Ascending aorta (tissue), 2 donors: ENCODE results near the gene SYTL5. TPM values are rescaled to one million over a fixed set of nuclear protein-coding genes. Genes with fewer than 3 reads are reported as not detected.

Source experiments
- DNase-seq, 2 donors: peaks; one replicate each; pipeline ENCODE4 v3.0.0-alpha.2; 2019; ENCODE audit warnings: low spot score in 2 of 2
- H3K27ac ChIP-seq, 2 donors: fragments of 200-600 bp; sonication (generic); one replicate each; pipeline ENCODE4 v1.5.1; 2016 to 2017; ENCODE audit warnings: mild to moderate bottlenecking in 1 of 2
- H3K27me3 ChIP-seq: fragments of 200-600 bp; sonication (generic); one replicate; pipeline ENCODE4 v1.5.1; 2017
- H3K36me3 ChIP-seq, 2 donors: fragments of 200-600 bp; sonication (generic); one replicate each; pipeline ENCODE4 v1.5.1; 2016
- H3K4me1 ChIP-seq, 2 donors: fragments of 200-600 bp; sonication (generic); one replicate each; pipeline ENCODE4 v1.5.1; 2016 to 2017; ENCODE audit warnings: mild to moderate bottlenecking in 1 of 2
- H3K4me3 ChIP-seq, 2 donors: fragments of 200-600 bp; sonication (generic); one replicate each; pipeline ENCODE4 v1.5.1; 2016 to 2017; ENCODE audit warnings: mild to moderate bottlenecking in 1 of 2
- H3K9me3 ChIP-seq, 2 donors: fragments of 200-600 bp; sonication (generic); one replicate each; pipeline ENCODE4 v1.5.1; 2016
- intact Hi-C: fragments of 100-400 bp; cut with DNase I; formaldehyde crosslinking; loops from one replicate; pipeline ENCODE4 v1.15.1; 2023
- total RNA-seq: library from RNA; depleted of rRNA; stranded (reverse); fragments of >200 nt; gene quantifications from one replicate; pipeline ENCODE4 v1.1.0, GENCODE V29; 2016
- TF ChIP-seq, protein P1 (sequence below), 3 experiments: fragments of 200-600 bp in 2 of 3; fragments of 450-650 bp in 1 of 3; sonication (generic) in 2 of 3; IDR thresholded peaks; one replicate each; pipeline ENCODE4 v1.5.1; 2016 to 2019; ENCODE audit warnings: antibody characterized with exemption in 3 of 3, mild to moderate bottlenecking in 1 of 3, moderate library complexity in 1 of 3

Gene SYTL5
- total RNA-seq = not detected

GRCh38 chrX:38006291-38006690 lies at the start of gene SYTL5:
Gene SYTL5 (plus strand): TSS chrX:38006553. CDS start chrX:38033890, 27,337 bp downstream.
- Histone ChIP-seq H3K4me3 (no peak within 1 kb of the TSS), H3K36me3 (no peaks in the 10 kb centered on the region), H3K27ac (no peak within 1 kb of the TSS), H3K4me1 (no peaks in the 10 kb centered on the region), H3K27me3 (no peaks in the 10 kb centered on the region), H3K9me3 (peaks cover 0 to 5% of the 10 kb centered on the region in 2 donors)
- intact Hi-C loops = no loop called here
- DNase-seq = no peak
- TF ChIP-seq, protein P1, sequence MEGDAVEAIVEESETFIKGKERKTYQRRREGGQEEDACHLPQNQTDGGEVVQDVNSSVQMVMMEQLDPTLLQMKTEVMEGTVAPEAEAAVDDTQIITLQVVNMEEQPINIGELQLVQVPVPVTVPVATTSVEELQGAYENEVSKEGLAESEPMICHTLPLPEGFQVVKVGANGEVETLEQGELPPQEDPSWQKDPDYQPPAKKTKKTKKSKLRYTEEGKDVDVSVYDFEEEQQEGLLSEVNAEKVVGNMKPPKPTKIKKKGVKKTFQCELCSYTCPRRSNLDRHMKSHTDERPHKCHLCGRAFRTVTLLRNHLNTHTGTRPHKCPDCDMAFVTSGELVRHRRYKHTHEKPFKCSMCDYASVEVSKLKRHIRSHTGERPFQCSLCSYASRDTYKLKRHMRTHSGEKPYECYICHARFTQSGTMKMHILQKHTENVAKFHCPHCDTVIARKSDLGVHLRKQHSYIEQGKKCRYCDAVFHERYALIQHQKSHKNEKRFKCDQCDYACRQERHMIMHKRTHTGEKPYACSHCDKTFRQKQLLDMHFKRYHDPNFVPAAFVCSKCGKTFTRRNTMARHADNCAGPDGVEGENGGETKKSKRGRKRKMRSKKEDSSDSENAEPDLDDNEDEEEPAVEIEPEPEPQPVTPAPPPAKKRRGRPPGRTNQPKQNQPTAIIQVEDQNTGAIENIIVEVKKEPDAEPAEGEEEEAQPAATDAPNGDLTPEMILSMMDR (IDR thresholded peaks at IDR 0.05) = no peak

DNA sequence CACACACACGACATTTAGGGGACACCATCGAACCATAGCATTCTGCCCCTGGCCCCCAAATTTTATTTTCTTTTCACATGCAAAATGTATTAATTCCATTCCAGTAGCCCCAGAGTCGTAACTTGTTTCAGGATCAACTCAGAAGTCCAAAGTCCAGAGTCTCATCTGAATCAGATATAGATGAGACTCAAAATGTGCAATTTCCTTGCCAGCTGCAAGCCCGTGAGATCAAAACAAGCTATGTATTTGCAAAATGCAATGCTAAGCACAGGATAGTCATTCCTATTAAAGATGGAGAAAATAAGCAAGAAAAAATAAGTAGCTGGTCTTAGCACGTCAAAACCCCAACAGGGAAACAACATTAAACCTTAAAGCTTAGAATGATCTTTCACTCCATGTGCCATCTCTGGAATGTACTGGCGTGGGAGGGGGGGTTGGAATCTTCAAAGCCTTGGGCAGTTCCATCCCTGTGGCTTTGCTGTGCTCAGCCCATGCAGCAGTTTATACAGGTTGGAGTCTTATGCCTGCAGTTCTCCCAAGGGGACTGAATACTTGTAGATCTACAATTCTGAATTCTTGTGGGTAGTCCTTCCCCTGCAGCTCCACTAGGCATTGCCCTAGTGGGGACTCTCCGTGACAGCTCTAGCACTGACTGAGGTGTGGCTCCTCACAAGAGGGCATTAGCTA lies 47.7 kb upstream of the SYTL5 start:
- Histone ChIP-seq H3K27me3 (no peaks in the 10 kb centered on the region), H3K4me1 (no peaks in the 10 kb centered on the region), H3K4me3 (no peak overlapping the region), H3K27ac (no peak overlapping the region), H3K36me3 (no peaks in the 10 kb centered on the region), H3K9me3 (no peaks in the 10 kb centered on the region)
- intact Hi-C loops = no loop called here
- DNase-seq = no peak
- TF ChIP-seq, protein P1 (IDR thresholded peaks at IDR 0.05) = no peak

DNA sequence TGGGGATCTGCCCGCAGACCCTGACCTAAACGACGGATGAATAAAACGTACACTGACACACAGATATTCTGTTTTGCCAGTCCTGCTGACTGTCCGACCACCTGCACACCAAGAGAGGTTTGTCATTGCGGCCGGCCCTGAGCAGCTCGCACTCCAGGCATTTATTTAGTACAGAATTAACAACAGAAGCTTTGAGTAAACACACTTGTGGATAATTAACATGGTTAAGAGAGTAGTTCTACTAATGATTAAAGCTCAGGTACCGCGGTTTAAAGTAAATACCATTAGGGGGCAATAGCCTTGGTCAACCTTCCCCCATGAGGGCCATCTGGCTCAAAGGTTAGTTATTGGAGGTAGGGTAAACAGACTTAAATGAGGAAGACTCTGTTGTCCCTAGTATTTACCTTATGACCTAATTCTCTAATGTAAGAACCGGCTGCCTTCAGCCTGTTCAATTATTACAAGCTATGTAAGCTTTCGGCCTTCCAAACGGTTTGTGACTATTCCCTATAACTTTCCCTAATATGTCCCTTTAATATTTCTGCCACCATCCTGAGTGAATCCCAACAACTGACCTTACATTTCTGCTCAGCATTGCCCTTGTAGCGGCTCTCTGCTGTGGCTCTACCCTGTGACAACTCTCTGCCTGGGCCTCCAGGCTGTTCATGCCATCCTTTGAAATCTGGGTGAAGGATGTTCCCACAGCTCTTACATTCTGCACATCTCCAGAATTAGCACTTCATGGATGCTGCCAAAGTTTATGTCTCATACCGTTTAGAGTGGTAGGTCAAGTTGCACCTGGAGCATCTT lies 46.9 kb upstream of the SYTL5 start:
- no peaks in the 10 kb centered on the region for H3K9me3 ChIP-seq
- H3K4me3 ChIP-seq = no peak overlapping the region
- H3K27me3 ChIP-seq = no peaks in the 10 kb centered on the region
- intact Hi-C loops = no loop called here
- no peak overlapping the region for H3K27ac ChIP-seq
- no peak for DNase-seq
- no peaks in the 10 kb centered on the region for H3K4me1 ChIP-seq
- TF ChIP-seq, protein P1 (IDR thresholded peaks at IDR 0.05) = no peak
- H3K36me3 ChIP-seq = no peaks in the 10 kb centered on the region

DNA sequence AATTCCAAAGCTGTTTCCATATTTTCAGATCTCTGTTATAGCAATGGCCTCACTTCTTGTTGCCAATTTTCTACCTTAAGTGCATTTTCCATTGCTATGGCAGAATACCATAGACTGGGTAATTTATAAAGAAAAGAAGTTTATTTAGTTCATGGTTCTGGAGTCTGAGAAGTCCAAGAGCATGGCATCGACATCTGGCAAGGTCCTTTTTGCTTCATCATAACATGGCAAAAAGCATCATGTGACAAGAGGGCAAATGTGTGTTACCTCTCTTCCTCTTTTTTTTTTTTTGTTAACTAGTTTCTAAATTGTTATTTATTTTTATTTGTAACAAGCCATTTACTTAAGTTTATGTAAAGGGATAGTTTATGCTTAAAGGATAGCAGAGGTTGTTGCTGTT lies 45.2 kb upstream of the SYTL5 start:
- no peak overlapping the region for H3K27ac ChIP-seq
- no peaks in the 10 kb centered on the region for H3K36me3 ChIP-seq
- TF ChIP-seq, protein P1 (IDR thresholded peaks at IDR 0.05) = no peak
- H3K9me3 ChIP-seq = no peaks in the 10 kb centered on the region
- H3K4me1 ChIP-seq = no peaks in the 10 kb centered on the region
- H3K27me3 ChIP-seq = no peaks in the 10 kb centered on the region
- intact Hi-C loops = no loop called here
- no peak overlapping the region for H3K4me3 ChIP-seq
- DNase-seq = no peak

- H3K36me3 ChIP-seq = no peaks in the 10 kb centered on the region
- no peak overlapping the region for H3K27ac ChIP-seq
- no peaks in the 10 kb centered on the region for H3K4me1 ChIP-seq
- intact Hi-C loops = no loop called here
- TF ChIP-seq, protein P1 (IDR thresholded peaks at IDR 0.05) = no peak
- H3K9me3 ChIP-seq = no peaks in the 10 kb centered on the region
- no peak overlapping the region for H3K4me3 ChIP-seq
- no peaks in the 10 kb centered on the region for H3K27me3 ChIP-seq
- no peak for DNase-seq
Observed at GRCh38 chrX:37967714-37968113, 38.6 kb upstream of the SYTL5 start.
